GM21786 (cell line): Measurements from ENCODE around the gene TCEA3.

Experiments
- ATAC-seq: cut with Tn5 transposase; IDR thresholded peaks from one replicate; pipeline ENCODE4 v1.9.1; 2021; ENCODE audit not compliant: unreplicated experiment

The TCEA3 gene

DNA sequence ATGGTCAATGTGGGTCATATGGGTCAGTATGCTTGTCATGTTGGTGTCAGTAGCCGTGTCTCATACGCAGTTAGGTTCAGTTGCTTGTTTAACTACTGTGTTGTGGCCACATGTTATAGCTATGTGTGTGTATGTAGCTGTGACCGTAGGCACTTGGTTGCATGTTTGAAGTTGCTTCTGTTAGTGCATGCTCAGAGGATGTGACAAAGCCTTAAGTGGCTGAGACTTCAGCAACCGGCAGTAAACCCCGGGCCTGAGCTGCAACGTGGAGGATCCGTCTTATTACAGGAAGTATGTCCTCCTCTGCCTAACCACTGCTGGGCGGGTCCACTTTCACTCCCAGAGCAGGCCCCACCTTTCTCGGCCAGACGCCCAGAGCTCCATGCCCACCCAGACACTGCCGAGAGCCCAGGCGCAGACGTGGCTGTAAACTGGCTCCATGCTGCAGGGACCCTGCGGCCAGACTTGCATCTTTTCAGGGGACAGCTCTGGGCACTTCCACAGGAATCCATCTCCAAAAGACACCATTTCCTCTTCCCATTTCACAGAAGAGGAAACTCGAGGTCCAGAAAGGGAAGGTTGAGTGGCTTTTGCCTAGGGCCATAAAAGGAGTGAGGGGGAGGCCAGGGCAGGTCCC is 2.2 kb downstream of the TCEA3 start:
- ATAC-seq, result no peak

DNA sequence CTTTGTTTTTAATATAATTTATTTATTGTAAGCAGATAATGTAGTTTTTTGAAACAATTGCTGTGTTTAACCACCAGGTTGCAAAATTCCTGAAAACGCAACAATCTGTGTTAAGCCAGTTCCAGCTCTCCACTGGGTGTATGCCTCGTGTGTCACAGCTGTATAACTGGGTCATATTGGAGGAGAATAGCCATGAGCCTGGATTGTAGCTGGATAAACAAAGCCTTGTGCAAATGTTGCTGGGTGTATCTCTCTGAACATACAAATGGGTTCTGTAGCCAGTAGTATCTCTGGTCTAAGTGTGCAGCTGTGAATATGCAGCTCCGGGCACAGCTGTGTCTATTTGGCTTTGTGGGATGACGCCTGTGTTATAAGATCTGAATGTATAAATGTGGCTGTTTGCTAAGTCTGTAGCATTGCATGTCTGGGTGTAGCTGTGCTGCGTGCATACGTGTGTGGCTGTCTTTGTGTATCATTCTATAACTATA is 2.8 kb downstream of the TCEA3 start:
- ATAC-seq, result no peak

- no peak for ATAC-seq
These were observed 3.2 kb downstream of the TCEA3 start for GRCh38 chr1:23421343-23421742.

GRCh38 chr1:23420778-23421177 is 3.8 kb downstream of the TCEA3 start:
- no peak for ATAC-seq

DNA sequence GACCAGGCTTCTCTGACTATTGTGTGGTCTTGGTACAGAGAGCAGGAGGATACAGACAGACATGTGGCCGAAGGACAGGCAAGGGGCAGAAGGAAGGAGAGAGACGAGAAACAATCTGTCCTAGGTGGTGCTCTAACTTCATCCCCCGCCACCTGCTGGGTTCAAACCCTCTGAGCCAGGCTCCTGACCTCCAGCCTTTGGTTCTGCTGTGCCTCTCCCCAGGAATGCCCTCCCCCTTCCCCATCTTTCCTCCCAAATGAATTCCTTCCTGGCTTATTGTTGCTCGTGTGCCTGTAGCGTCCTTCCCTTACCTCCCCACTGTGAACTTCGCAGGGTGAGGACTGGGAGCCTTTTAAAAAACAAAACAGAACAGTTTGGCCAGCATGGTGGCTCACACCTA is 5.4 kb downstream of the TCEA3 start:
- ATAC-seq, result no peak

GRCh38 chr1:23417570-23417969 is 7.0 kb downstream of the TCEA3 start:
- no peak for ATAC-seq

DNA sequence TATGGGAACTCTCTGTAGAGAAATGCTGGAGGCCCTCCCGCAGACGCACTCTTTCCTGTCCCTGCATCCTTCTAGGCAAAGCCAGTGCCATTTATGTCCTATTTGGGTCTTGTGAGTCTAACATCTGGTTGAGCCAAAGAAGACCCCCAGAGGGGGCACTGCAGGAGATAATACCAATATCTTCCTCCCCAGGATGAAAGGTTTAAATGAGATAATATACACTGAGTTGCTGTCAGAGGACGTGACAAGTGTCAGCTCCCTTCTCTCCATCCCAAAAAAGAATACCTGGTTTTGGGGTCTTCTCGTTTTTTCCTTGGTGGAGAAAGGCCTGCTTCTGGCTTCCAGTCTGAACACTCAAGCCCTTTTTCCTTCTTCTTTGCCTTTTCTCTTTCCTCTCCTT is 7.6 kb downstream of the TCEA3 start:
- no peak for ATAC-seq

- no peak for ATAC-seq
These were observed 15.7 kb downstream of the TCEA3 start for GRCh38 chr1:23408797-23409290.

DNA sequence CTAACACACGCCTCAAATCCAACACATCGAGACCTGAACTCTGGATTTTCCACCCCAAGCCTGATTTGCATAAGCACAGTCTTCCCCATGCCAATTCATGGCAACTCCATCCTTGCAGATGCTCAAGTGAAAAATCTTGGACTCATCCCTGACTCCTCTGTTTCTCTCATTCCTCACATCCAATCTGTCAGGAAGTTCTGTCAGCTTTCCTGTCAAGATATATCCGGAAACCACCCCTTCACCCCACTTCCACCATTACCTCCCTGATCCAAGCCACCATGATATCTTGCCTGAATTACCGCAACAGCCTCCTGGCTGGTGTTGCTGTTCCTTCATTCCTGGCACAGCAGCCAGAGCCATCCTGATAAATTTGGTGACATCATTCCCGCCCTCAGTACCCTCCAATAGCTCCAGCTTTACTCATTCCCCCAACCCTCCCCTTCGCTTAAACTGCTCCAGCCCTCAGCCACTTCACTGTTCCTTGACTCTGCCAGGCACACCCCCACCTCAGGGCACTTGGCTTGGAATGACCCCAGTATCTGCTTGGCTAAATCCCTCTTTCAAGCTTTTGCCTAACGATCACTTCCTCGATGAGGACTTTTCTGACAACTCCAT is 17.4 kb downstream of the TCEA3 start:
- no peak for ATAC-seq

DNA sequence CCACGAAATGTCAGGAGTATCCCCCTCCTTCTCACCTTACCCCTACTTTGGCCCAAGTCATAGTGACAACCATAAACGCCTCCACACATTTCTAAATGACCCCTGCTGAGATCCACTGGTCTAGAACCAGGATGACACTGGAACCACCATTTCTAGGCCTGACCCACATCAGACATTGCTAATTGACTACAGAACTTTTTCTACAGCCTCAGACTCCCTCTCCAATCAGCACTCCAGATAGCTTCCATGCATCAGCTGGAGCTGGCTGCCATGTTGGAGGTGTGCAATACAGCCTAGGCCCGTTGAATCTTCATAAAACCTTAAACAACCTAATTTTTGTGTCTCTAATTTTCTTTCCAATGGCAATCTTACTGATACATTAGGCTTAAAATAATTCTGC is 18.6 kb downstream of the TCEA3 start:
- ATAC-seq, result no peak

- no peak for ATAC-seq
These were observed 20.6 kb downstream of the TCEA3 start for GRCh38 chr1:23403735-23404486.

DNA sequence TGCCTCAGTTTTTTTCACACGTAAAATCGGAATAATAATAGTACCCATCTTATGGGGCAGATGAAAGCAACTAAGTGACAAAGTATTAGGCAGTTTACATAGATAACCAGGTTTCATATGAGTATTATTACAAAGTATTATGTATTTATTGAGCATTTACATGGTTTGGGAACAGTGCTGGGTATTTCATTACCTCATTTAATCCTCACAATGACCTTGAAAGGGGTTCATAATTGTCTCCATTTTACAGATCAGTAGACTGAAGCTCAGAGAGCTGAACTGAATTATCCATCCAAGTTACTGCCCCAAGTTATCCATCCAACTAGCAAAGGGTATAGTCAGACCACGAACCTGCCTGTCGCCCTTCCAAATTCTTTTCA is 21.2 kb downstream of the TCEA3 start:
- no peak for ATAC-seq

GRCh38 chr1:23403038-23403336 is 21.6 kb downstream of the TCEA3 start:
- no peak for ATAC-seq

- ATAC-seq, result no peak
These were observed 22.1 kb downstream of the TCEA3 start for GRCh38 chr1:23402286-23403037.

- no peak for ATAC-seq
These were observed 23.2 kb downstream of the TCEA3 start for GRCh38 chr1:23401313-23401712.

GRCh38 chr1:23400324-23401114 is 24.0 kb downstream of the TCEA3 start:
- ATAC-seq, result no peak

DNA sequence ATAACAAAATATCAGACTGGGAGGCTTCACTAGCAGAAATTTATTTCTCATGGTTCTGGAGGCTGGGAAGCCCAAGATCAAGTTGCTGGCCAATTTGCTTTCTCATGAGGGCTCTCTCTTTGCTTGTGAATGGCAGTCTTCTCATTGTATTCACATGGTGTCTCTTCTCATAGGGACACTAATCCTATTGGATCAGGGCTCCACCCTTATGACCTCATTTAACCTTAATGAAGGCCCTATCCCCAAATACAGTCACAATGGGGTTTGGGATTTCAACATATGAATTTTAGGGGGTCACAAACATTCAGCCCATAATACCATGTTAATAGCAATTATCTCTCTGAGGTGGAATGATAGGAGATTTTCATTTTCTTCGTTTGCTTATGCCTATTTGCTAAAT is 25.3 kb downstream of the TCEA3 start:
- no peak for ATAC-seq

GRCh38 chr1:23397908-23398307 is 26.6 kb downstream of the TCEA3 start:
- ATAC-seq, result no peak

GRCh38 chr1:23396380-23396779 is 28.2 kb downstream of the TCEA3 start:
- ATAC-seq, result no peak

DNA sequence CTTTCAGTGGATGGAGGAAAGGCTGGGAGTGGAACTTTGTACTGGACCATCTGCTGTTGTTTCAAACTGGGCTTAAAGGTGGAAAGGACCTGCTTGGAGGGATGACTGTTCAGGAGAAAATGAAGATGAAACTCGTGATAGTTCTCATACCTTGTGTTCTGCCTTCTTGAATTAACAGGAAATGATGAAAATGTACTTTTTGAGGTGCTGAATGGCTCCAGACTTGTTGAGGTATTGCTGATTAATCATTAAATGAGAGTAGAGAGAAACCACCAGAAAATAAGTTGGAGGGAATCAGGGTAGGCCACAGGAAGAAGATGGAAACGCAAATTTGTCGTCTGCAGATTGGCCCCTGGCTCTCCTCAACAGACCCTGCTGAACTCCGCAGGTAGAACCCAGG is 28.7 kb downstream of the TCEA3 start:
- no peak for ATAC-seq
